A673 (cell line): Measurements from ENCODE around the gene ZNF496. TPM values are rescaled to one million over a fixed set of nuclear protein-coding genes. Genes with fewer than 3 reads are reported as not detected.
"Not testable (repeated sequence)": the region's sequence is repeated elsewhere in the genome, so short reads cannot be mapped to it uniquely, and the experiment has no call there.

ENCODE experiments used
- Bru-seq: library from RNA; stranded (reverse); fragments of 400-500 nt; gene quantifications from one replicate; lab custom pipeline; 2021; lab: Mats Ljungman, UMichigan
- BruChase-seq, 2 experiments: library from RNA; stranded (reverse); fragments of 400-500 nt; gene quantifications; one replicate each; lab custom pipeline; 2021; lab: Mats Ljungman, UMichigan
- BruUV-seq: library from RNA; stranded (reverse); fragments of 400-500 nt; replicated peaks from 2 replicates; lab custom pipeline; 2021; lab: Mats Ljungman, UMichigan
- CTCF ChIA-PET: fragments of 300-600 bp; sonication (Branson Sonifier 250); formaldehyde crosslinking; loops from one replicate; lab custom pipeline; 2022; ENCODE audit warnings: antibody characterized with exemption; lab: Charles Lee
- POLR2A ChIA-PET: fragments of 300-600 bp; sonication (Branson Sonifier 250); formaldehyde crosslinking; loops from one replicate; lab custom pipeline; 2022; ENCODE audit warnings: antibody characterized with exemption; ENCODE audit not compliant: low non-redundant PET; lab: Charles Lee
- DNase-seq: peaks from one replicate; pipeline ENCODE4 v3.0.0-alpha.2; 2015; ENCODE audit warnings: low spot score
- H3K27ac ChIP-seq: fragments of 200-600 bp; sonication (generic); 2 replicates; pipeline ENCODE4 v1.5.1; 2016; ENCODE audit warnings: mixed run types, low read depth, mild to moderate bottlenecking, mixed read lengths, antibody characterized with exemption, low read length; ENCODE audit not compliant: poor library complexity, severe bottlenecking
- H3K27me3 ChIP-seq: fragments of 200-600 bp; sonication (generic); replicated peaks from 2 replicates; pipeline ENCODE4 v1.6.1; 2017; ENCODE audit warnings: mixed run types, low read depth, mild to moderate bottlenecking, mixed read lengths, antibody characterized with exemption, low read length; ENCODE audit not compliant: insufficient read depth, poor library complexity
- H3K36me3 ChIP-seq: fragments of 200-600 bp; sonication (generic); 2 replicates; pipeline ENCODE4 v1.6.1; 2016; ENCODE audit warnings: mixed run types, mild to moderate bottlenecking, mixed read lengths, antibody characterized with exemption, low read length; ENCODE audit not compliant: insufficient read depth, poor library complexity, severe bottlenecking
- H3K4me1 ChIP-seq: fragments of 200-600 bp; sonication (generic); 2 replicates; pipeline ENCODE4 v1.6.1; 2017; ENCODE audit warnings: mixed run types, mild to moderate bottlenecking, mixed read lengths, antibody characterized with exemption, low read length; ENCODE audit not compliant: insufficient read depth, poor library complexity, severe bottlenecking
- H3K4me3 ChIP-seq: fragments of 200-600 bp; sonication (generic); 2 replicates; pipeline ENCODE4 v1.5.1; 2016; ENCODE audit warnings: low read depth, mixed run types, mild to moderate bottlenecking, mixed read lengths, low read length; ENCODE audit not compliant: poor library complexity, severe bottlenecking
- H3K9me3 ChIP-seq: fragments of 200-600 bp; sonication (generic); 2 replicates; pipeline ENCODE4 v1.6.1; 2016; ENCODE audit warnings: mixed run types, low read depth, mild to moderate bottlenecking, mixed read lengths, antibody characterized with exemption, low read length; ENCODE audit not compliant: poor library complexity, severe bottlenecking
- EZH2 ChIP-seq: fragments of 200-600 bp; sonication (generic); IDR thresholded peaks from 2 replicates; pipeline ENCODE4 v1.6.1; 2017; ENCODE audit warnings: borderline replicate concordance, low read depth, mild to moderate bottlenecking, mixed read lengths, antibody characterized with exemption, low read length; ENCODE audit not compliant: poor library complexity, severe bottlenecking
- intact Hi-C: fragments of 100-400 bp; cut with micrococcal nuclease; formaldehyde crosslinking; loops from one replicate; pipeline ENCODE4 v1.10.0; 2022; ENCODE audit not compliant: unreplicated experiment
- long read RNA-seq: library from polyadenylated mRNA; stranded (forward); transcript quantifications from one replicate; pipeline ENCODE4 v2.0.0, GENCODE V29; 2022
- total RNA-seq: library from RNA; stranded (reverse); gene quantifications from 2 replicates; pipeline ENCODE4 v1.2.3, GENCODE V29; 2021
- TF ChIP-seq, protein P1 (sequence below): fragments of 300-800, 200-600 bp; sonication (generic); conservative IDR thresholded peaks from 2 replicates; pipeline ENCODE4 v1.5.1; 2017; ENCODE audit warnings: low read depth, mild to moderate bottlenecking, antibody characterized with exemption, low read length, moderate library complexity, mixed read lengths

The ZNF496 gene
- 30.2 and 35.1 TPM in 2 replicates for total RNA-seq
- Bru-seq, nascent RNA = percentile 79 among the genes with signal in this experiment
- BruChase-seq, experiment 1, labeled RNA remaining after a 2-hour chase = percentile 81 among the genes with signal in this experiment
- BruChase-seq, experiment 2, labeled RNA remaining after a 6-hour chase = percentile 78 among the genes with signal in this experiment
- long read RNA-seq, full-length matches to known transcripts = 2 of 36 reads
- long read RNA-seq, partial matches to known transcripts = 4 of 36 reads
- long read RNA-seq, other reads (novel, unspliced or antisense) = 30 of 36 reads

DNA sequence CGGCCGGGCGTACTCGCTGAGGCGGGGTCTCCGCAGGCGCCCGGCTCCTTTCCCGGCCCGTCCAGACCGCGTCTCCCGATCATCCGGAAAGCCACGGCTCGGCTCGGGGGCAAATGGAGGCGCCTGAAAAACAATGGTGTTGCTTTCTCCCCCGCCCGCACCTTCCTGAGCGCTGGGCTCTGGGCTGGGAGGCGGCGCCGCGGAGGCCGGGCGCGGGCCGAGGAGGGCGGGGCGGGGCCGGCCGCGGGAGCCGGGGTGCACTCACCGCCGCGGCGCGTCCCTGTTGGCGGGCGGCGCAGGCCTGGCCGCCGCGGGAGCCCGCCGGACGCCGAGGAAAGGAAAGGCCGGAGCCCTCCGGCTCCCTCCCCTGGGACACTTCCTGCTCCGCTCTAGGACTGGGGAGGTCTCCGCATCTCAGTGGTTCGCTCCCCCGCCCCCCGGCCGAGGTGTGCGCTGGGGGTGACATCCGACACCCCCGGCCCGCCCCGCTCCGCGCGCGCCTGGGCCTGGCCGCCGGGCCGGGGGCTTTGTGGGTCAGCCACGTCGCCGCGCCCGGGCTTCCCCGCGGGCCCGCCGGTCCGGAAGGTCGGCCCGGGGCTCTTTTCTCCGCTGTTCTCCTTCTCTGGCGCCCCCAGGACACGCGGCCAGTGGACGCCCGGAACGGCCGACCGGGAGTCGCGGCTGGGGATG, at the start of gene ZNF496:
ZNF496 (minus strand) TSS at position 343 of the 690 bp plus-strand sequence. CDS start 2,289 bp downstream, outside the sequence.
- no peaks in the 10 kb centered on the region for H3K9me3 ChIP-seq
- CTCF ChIA-PET = no interaction called here
- H3K4me1 ChIP-seq = peaks cover 18% of the 10 kb centered on the region
- DNase-seq = peak; percentile 87
- no peak for TF ChIP-seq EZH2
- TF ChIP-seq, protein P1, sequence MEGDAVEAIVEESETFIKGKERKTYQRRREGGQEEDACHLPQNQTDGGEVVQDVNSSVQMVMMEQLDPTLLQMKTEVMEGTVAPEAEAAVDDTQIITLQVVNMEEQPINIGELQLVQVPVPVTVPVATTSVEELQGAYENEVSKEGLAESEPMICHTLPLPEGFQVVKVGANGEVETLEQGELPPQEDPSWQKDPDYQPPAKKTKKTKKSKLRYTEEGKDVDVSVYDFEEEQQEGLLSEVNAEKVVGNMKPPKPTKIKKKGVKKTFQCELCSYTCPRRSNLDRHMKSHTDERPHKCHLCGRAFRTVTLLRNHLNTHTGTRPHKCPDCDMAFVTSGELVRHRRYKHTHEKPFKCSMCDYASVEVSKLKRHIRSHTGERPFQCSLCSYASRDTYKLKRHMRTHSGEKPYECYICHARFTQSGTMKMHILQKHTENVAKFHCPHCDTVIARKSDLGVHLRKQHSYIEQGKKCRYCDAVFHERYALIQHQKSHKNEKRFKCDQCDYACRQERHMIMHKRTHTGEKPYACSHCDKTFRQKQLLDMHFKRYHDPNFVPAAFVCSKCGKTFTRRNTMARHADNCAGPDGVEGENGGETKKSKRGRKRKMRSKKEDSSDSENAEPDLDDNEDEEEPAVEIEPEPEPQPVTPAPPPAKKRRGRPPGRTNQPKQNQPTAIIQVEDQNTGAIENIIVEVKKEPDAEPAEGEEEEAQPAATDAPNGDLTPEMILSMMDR = no peak
- POLR2A ChIA-PET = no interaction called here
- no peaks in the 10 kb centered on the region for H3K27me3 ChIP-seq
- H3K4me3 ChIP-seq = peak within 1 kb of the TSS; percentile 100
- intact Hi-C loops = no loop called here
- H3K36me3 ChIP-seq = peaks cover 22% of the 10 kb centered on the region
- no TSS peak for BruUV-seq
- H3K27ac ChIP-seq = peak within 1 kb of the TSS; percentile 93

DNA sequence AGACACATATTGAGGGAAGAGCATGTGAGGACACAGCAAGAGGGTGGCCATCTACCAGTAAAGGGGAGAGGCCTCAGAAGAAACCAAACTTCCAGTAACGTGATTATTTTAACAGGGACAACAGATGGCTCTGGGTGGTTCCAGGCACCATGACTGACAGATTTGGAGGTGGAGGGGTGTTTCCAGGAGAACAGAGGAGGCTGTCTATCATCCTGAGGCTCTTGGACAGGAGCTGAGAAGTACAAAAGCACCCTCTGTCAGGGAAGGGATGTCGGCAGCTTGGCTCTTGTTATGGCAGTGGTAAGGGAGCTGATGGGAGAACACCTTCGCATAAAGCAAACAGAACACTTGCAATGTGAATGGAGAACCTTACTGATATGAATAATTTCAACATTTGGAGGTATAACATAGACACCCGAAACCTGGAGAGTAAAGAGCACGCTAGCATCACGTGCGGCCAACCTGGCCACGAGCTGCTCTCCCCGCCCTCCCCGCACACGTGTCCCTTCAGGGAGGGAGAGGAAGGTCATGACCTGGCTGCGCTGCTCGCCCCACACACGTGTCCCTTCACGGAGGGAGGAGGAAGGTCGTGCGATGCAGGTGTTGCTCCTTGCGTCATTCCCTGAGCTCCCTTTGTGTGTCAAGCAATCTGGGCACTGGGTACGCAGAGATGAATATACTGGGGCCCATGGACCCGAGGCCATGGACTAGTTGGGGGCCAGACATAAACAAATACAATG, 46.8 kb upstream of the ZNF496 start:
- no TSS peak for BruUV-seq
- no peak overlapping the region for H3K4me3 ChIP-seq
- H3K36me3 ChIP-seq = no peaks in the 10 kb centered on the region
- ChIA-PET POLR2A (no interaction called here), CTCF (no interaction called here)
- no peak for DNase-seq
- intact Hi-C loops = no loop called here
- no peak for TF ChIP-seq EZH2
- TF ChIP-seq, protein P1 = no peak
- H3K9me3 ChIP-seq = no peaks in the 10 kb centered on the region
- H3K27me3 ChIP-seq = no peaks in the 10 kb centered on the region
- H3K4me1 ChIP-seq = peaks cover 7% of the 10 kb centered on the region
- no peak overlapping the region for H3K27ac ChIP-seq

DNA sequence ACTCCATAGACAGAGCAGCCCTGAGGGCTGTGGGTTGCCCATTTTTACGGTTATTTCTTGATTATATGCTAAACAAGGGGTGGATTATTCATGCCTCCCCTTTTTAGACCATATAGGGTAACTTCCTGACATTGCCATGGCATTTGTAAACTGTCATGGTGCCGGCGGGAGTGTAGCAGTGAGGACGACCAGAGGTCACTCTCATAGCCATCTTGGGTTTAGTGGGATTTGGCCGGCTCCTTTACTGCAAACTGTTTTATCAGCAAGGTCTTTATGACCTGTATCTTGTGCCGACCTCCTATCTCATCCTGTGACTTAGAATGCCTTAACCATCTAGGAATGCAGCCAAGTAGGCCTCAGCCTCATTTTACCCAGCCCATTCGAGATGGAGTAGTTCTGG, 46.0 kb upstream of the ZNF496 start:
- POLR2A ChIA-PET, H3K27me3 ChIP-seq, BruUV-seq, H3K4me1 ChIP-seq, CTCF ChIA-PET, DNase-seq, intact Hi-C loops, H3K36me3 ChIP-seq, H3K27ac ChIP-seq, H3K4me3 ChIP-seq, H3K9me3 ChIP-seq: not testable (repeated sequence)
